Measurements from ENCODE around the gene SHPK.

The SHPK gene

GRCh38 chr17:3657588-3657869 is 21.5 kb upstream of the SHPK start:
- H3K9ac ChIP-seq (ENCODE audit: insufficient read length), result no peak overlapping the region
- H3K36me3 ChIP-seq (ENCODE audit: insufficient read depth, low read length), result no peaks in the 10 kb centered on the region
- H3K27ac ChIP-seq, result no peak overlapping the region
- TF ChIP-seq POLR2AphosphoS5 (IDR thresholded peaks at IDR 0.05; ENCODE audit: borderline replicate concordance, low read depth, low read length) (no peak), EZH2 (IDR thresholded peaks at IDR 0.05) (no peak), FOXP2 (optimal IDR thresholded peaks at IDR 0.05; ENCODE audit: control extremely low read depth, extremely low read length, insufficient read depth) (no peak)
- no peaks in the 10 kb centered on the region for H3K9me3 ChIP-seq (ENCODE audit: low read depth, low read length)
- no peak for DNase-seq (ENCODE audit: low read depth, low spot score)
- H3K4me3 ChIP-seq, result no peak overlapping the region

DNA sequence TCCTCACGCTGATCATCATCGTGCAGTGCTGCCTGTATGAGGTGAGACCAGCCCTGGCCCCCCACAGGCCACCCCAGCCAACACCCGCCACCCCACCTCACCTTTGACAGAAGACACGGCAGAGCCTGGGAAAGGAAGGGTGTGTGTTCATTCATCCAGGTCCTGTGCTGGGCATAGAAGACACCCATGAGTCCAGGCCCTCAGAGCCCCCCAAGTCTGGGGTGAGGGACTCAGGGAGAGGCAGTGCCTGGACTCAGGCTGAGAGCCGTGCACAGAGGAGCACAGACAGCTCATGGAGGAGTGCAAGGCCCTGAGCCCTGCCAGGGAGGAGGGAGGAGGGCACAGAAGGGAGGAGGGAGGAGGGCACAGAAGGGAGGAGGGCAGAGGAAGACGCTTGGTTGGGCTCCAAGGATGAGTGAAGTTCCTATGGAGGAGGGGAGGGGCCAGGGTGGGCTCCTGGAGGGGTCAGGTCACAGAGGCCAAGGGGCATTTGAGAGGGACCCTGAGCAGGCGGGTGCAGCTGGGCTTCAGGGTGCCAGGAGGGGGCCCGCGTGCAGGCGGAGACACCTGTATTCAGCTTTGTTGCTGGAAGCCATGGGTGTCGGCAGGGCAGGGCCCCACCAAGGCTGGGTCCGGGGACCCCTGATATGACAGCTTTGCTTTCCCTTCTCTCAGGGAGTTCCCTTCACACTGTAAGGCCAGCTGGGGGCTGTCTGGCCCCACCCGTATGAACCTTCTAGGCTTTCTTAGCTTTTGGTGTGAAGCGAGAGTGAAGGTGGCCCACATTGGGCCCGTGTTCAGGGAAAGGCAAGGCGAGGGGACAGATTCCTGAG is 20.9 kb upstream of the SHPK start:
- H3K9me3 ChIP-seq (ENCODE audit: low read depth, low read length), result no peaks in the 10 kb centered on the region
- TF ChIP-seq FOXP2 (optimal IDR thresholded peaks at IDR 0.05; ENCODE audit: control extremely low read depth, extremely low read length, insufficient read depth) (no peak), EZH2 (IDR thresholded peaks at IDR 0.05) (no peak)
- H3K36me3 ChIP-seq (ENCODE audit: insufficient read depth, low read length), result no peaks in the 10 kb centered on the region
- H3K9ac ChIP-seq (ENCODE audit: insufficient read length), result no peak overlapping the region
- DNase-seq (ENCODE audit: low read depth, low spot score), result no peak
- no peak overlapping the region for H3K27ac ChIP-seq
- no peak overlapping the region for H3K4me3 ChIP-seq

DNA sequence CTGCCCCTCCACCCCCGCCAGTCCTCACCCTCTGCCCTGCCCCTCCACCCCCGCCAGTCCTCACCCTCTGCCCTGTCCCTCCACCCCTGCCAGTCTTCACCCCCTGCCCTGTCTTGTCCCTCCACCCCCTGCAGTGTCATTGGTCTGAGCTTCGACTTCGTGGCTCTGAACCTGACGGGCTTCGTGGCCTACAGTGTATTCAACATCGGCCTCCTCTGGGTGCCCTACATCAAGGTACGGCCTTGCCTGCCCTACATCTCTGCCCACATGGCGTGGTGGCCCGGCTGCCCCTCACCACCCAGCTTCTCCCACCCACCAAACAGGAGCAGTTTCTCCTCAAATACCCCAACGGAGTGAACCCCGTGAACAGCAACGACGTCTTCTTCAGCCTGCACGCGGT is 20.3 kb upstream of the SHPK start:
- no peak overlapping the region for H3K27ac ChIP-seq
- DNase-seq (ENCODE audit: low read depth, low spot score), result no peak
- H3K4me3 ChIP-seq, result no peak overlapping the region
- H3K9me3 ChIP-seq (ENCODE audit: low read depth, low read length), result no peaks in the 10 kb centered on the region
- no peaks in the 10 kb centered on the region for H3K36me3 ChIP-seq (ENCODE audit: insufficient read depth, low read length)
- no peak overlapping the region for H3K9ac ChIP-seq (ENCODE audit: insufficient read length)
- TF ChIP-seq EZH2 (IDR thresholded peaks at IDR 0.05) (no peak), FOXP2 (optimal IDR thresholded peaks at IDR 0.05; ENCODE audit: control extremely low read depth, extremely low read length, insufficient read depth) (no peak), POLR2AphosphoS5 (IDR thresholded peaks at IDR 0.05; ENCODE audit: borderline replicate concordance, low read depth, low read length) (no peak)

DNA sequence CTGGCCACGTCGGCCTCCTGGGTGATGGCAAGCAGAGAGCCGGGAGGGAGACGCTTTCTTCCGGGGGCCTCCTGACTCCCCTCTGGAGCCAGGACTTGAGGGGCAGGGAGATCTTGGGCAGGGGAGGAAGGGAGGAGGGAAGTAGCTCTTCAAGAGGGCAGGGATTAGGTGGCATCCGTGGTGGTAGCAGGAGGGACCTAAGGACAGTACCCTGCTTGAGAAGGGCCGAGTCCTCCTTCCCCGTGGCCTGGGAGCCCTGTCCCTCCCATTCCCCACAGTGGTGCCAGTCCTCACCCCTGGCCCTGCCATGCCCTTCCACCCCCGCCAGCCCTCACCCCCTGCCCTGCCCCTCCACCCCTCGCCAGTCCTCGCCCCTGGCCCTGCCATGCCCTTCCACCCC is 19.7 kb upstream of the SHPK start:
- no peak for TF ChIP-seq FOXP2 (optimal IDR thresholded peaks at IDR 0.05; ENCODE audit: control extremely low read depth, extremely low read length, insufficient read depth)
- TF ChIP-seq EZH2 (IDR thresholded peaks at IDR 0.05), result no peak
- no peak for TF ChIP-seq POLR2AphosphoS5 (IDR thresholded peaks at IDR 0.05; ENCODE audit: borderline replicate concordance, low read depth, low read length)
- no peak overlapping the region for H3K9ac ChIP-seq (ENCODE audit: insufficient read length)
- no peaks in the 10 kb centered on the region for H3K9me3 ChIP-seq (ENCODE audit: low read depth, low read length)
- H3K36me3 ChIP-seq (ENCODE audit: insufficient read depth, low read length), result no peaks in the 10 kb centered on the region
- H3K4me3 ChIP-seq, result no peak overlapping the region
- no peak for DNase-seq (ENCODE audit: low read depth, low spot score)
- H3K27ac ChIP-seq, result no peak overlapping the region

GRCh38 chr17:3647769-3648555 is 11.9 kb upstream of the SHPK start:
- DNase-seq (ENCODE audit: low read depth, low spot score), result no peak
- H3K9me3 ChIP-seq (ENCODE audit: low read depth, low read length), result no peaks in the 10 kb centered on the region
- H3K36me3 ChIP-seq (ENCODE audit: insufficient read depth, low read length), result no peaks in the 10 kb centered on the region
- no peak overlapping the region for H3K4me3 ChIP-seq
- no peak overlapping the region for H3K9ac ChIP-seq (ENCODE audit: insufficient read length)
- TF ChIP-seq EZH2 (IDR thresholded peaks at IDR 0.05) (no peak), FOXP2 (optimal IDR thresholded peaks at IDR 0.05; ENCODE audit: control extremely low read depth, extremely low read length, insufficient read depth) (no peak), POLR2AphosphoS5 (IDR thresholded peaks at IDR 0.05; ENCODE audit: borderline replicate concordance, low read depth, low read length) (no peak)
- H3K27ac ChIP-seq, result no peak overlapping the region

DNA sequence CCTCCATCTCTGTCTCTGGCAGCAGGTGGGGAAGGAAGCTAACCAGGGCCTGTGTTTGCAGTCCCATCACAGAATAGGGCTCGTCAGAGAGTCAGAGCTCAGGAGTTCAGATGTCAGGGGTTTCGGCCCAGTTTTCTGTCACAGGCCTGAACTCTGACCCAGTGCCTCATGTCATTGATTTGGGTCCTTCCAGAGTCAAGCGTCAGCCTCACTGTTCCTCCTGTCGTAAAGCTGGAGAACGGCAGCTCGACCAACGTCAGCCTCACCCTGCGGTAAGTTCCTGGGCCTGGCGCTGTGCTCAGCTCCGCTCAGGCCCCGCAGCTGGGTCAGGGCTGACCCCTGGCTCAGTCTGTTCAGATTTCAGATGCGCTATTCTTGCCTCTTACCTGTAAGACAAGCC is 11.2 kb upstream of the SHPK start:
- no peak overlapping the region for H3K9ac ChIP-seq (ENCODE audit: insufficient read length)
- TF ChIP-seq FOXP2 (optimal IDR thresholded peaks at IDR 0.05; ENCODE audit: control extremely low read depth, extremely low read length, insufficient read depth), result no peak
- no peak for TF ChIP-seq POLR2AphosphoS5 (IDR thresholded peaks at IDR 0.05; ENCODE audit: borderline replicate concordance, low read depth, low read length)
- TF ChIP-seq EZH2 (IDR thresholded peaks at IDR 0.05), result no peak
- no peak overlapping the region for H3K4me3 ChIP-seq
- no peak for DNase-seq (ENCODE audit: low read depth, low spot score)
- no peaks in the 10 kb centered on the region for H3K9me3 ChIP-seq (ENCODE audit: low read depth, low read length)
- H3K36me3 ChIP-seq (ENCODE audit: insufficient read depth, low read length), result no peaks in the 10 kb centered on the region
- H3K27ac ChIP-seq, result no peak overlapping the region

GRCh38 chr17:3645310-3645709 is 9.3 kb upstream of the SHPK start:
- Histone ChIP-seq H3K4me3 (no peak overlapping the region), H3K9ac (ENCODE audit: insufficient read length) (no peak overlapping the region), H3K27ac (no peak overlapping the region), H3K36me3 (ENCODE audit: insufficient read depth, low read length) (no peaks in the 10 kb centered on the region), H3K9me3 (ENCODE audit: low read depth, low read length) (no peaks in the 10 kb centered on the region)
- no peak for DNase-seq (ENCODE audit: low read depth, low spot score)
- TF ChIP-seq POLR2AphosphoS5 (IDR thresholded peaks at IDR 0.05; ENCODE audit: borderline replicate concordance, low read depth, low read length) (no peak), FOXP2 (optimal IDR thresholded peaks at IDR 0.05; ENCODE audit: control extremely low read depth, extremely low read length, insufficient read depth) (no peak), EZH2 (IDR thresholded peaks at IDR 0.05) (no peak)

GRCh38 chr17:3643889-3644349 is 7.9 kb upstream of the SHPK start:
- Histone ChIP-seq H3K9ac (ENCODE audit: insufficient read length) (no peak overlapping the region), H3K9me3 (ENCODE audit: low read depth, low read length) (no peaks in the 10 kb centered on the region), H3K36me3 (ENCODE audit: insufficient read depth, low read length) (no peaks in the 10 kb centered on the region), H3K4me3 (no peak overlapping the region), H3K27ac (no peak overlapping the region)
- TF ChIP-seq FOXP2 (optimal IDR thresholded peaks at IDR 0.05; ENCODE audit: control extremely low read depth, extremely low read length, insufficient read depth), result no peak
- no peak for TF ChIP-seq POLR2AphosphoS5 (IDR thresholded peaks at IDR 0.05; ENCODE audit: borderline replicate concordance, low read depth, low read length)
- TF ChIP-seq EZH2 (IDR thresholded peaks at IDR 0.05), result no peak
- DNase-seq (ENCODE audit: low read depth, low spot score), result no peak
